GM19238 (cell line): ENCODE data around the gene SMAD5.

Experiments used
- DNase-seq: peaks from one replicate; pipeline ENCODE4 v3.0.0; 2011; ENCODE audit warnings: low spot score; ENCODE audit not compliant: insufficient read length

SMAD5 gene

GRCh38 chr5:136194576-136194975 is 61.9 kb downstream of the SMAD5 start:
- DNase-seq = no peak

- DNase-seq = no peak
Measured at GRCh38 chr5:136195971-136196820, 63.6 kb downstream of the SMAD5 start.

- no peak for DNase-seq
Measured at GRCh38 chr5:136197462-136198142, 65.0 kb downstream of the SMAD5 start.

GRCh38 chr5:136198453-136198852 is 65.8 kb downstream of the SMAD5 start:
- DNase-seq = no peak

- DNase-seq = no peak
Measured at GRCh38 chr5:136199408-136199807, 66.8 kb downstream of the SMAD5 start.

- no peak for DNase-seq
Measured at GRCh38 chr5:136200130-136200529, 67.5 kb downstream of the SMAD5 start.

- DNase-seq = no peak
Measured at GRCh38 chr5:136200761-136201160, 68.1 kb downstream of the SMAD5 start.

- no peak for DNase-seq
Measured at GRCh38 chr5:136201870-136202269, 69.2 kb downstream of the SMAD5 start.

- DNase-seq = no peak
Measured at GRCh38 chr5:136202469-136203205, 70.0 kb downstream of the SMAD5 start.

- no peak for DNase-seq
Measured at GRCh38 chr5:136203303-136203922, 70.8 kb downstream of the SMAD5 start.

- DNase-seq = no peak
Measured at GRCh38 chr5:136205061-136205702, 72.5 kb downstream of the SMAD5 start.

- no peak for DNase-seq
Measured at GRCh38 chr5:136205941-136206340, 73.3 kb downstream of the SMAD5 start.

GRCh38 chr5:136206361-136206760 is 73.7 kb downstream of the SMAD5 start:
- no peak for DNase-seq

GRCh38 chr5:136207631-136208030 is 75.0 kb downstream of the SMAD5 start:
- no peak for DNase-seq

- DNase-seq = no peak
Measured at GRCh38 chr5:136208916-136209315, 76.3 kb downstream of the SMAD5 start.

GRCh38 chr5:136209346-136209910 is 76.8 kb downstream of the SMAD5 start:
- DNase-seq = no peak

GRCh38 chr5:136210259-136210658 is 77.6 kb downstream of the SMAD5 start:
- no peak for DNase-seq

GRCh38 chr5:136211282-136212040 is 78.8 kb downstream of the SMAD5 start:
- DNase-seq = no peak

GRCh38 chr5:136212252-136212721 is 79.6 kb downstream of the SMAD5 start:
- peak; percentile 62 for DNase-seq

- DNase-seq = no peak
Measured at GRCh38 chr5:136213919-136214493, 81.4 kb downstream of the SMAD5 start.
